ENCODE results near the gene PTK6.

DNA sequence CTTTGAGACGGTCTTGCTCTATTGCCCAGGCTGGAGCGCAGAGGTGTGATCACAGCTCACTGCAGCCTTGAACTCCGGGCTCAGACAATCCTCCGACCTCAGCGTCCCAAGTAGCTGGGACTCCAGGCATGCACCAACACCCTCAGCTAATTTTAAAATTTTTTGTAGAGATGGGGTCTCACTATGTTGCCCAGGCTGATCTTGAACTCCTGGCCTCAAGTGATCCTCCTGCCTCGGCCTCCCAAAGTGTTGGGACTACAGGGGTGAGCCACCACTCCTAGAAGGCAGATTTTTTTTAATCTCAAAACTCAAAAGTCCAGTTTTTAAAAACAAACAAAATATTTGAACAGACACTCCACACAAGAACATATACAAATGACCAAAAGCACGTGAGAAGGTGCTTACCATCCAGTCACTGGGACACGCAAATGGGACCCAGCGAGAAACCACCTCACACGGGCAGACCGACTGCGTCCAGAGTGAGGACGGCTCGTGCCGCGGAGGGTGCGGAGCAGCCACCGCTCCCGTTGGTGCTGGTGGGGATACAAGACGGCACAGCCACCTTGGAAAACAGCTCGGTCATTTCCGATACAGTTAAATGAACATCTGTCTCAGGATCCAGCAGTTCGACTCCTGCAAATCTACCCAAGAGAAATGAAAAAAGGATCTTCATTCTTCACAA is 45.3 kb upstream of the PTK6 start:
- TF ChIP-seq, protein P1, sequence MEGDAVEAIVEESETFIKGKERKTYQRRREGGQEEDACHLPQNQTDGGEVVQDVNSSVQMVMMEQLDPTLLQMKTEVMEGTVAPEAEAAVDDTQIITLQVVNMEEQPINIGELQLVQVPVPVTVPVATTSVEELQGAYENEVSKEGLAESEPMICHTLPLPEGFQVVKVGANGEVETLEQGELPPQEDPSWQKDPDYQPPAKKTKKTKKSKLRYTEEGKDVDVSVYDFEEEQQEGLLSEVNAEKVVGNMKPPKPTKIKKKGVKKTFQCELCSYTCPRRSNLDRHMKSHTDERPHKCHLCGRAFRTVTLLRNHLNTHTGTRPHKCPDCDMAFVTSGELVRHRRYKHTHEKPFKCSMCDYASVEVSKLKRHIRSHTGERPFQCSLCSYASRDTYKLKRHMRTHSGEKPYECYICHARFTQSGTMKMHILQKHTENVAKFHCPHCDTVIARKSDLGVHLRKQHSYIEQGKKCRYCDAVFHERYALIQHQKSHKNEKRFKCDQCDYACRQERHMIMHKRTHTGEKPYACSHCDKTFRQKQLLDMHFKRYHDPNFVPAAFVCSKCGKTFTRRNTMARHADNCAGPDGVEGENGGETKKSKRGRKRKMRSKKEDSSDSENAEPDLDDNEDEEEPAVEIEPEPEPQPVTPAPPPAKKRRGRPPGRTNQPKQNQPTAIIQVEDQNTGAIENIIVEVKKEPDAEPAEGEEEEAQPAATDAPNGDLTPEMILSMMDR (IDR thresholded peaks at IDR 0.05) = no peak
- no peak for TF ChIP-seq POLR2A (IDR thresholded peaks at IDR 0.05)

All from Peyer's patch (tissue), 4 donors.